ENCODE results near the gene SRRM2.
A peak's percentile ranks its signal among the peaks of the same experiment; 100 is the strongest.

The SRRM2 gene

DNA sequence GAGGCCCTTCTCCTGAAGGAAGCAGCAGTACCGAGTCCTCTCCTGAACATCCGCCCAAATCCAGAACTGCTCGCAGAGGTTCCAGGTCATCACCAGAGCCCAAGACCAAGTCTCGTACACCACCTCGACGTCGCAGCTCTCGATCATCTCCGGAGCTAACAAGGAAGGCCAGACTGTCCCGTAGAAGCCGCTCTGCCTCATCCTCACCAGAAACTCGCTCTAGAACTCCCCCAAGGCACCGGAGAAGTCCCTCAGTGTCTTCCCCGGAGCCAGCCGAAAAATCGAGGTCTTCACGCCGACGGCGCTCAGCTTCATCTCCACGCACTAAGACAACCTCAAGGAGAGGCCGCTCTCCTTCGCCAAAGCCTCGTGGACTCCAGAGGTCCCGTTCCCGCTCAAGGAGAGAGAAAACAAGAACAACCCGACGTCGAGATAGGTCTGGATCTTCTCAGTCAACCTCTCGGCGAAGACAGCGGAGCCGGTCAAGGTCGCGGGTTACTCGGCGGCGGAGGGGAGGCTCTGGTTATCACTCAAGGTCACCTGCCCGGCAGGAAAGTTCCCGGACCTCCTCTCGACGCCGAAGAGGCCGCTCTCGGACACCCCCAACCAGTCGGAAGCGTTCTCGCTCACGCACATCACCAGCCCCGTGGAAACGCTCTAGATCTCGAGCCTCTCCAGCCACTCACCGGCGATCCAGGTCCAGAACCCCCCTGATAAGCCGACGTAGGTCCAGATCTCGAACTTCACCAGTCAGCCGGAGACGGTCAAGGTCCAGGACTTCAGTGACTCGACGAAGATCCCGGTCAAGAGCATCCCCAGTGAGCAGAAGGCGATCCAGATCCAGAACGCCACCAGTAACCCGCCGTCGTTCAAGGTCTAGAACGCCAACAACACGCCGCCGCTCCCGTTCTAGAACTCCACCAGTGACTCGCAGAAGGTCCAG is 13.3 kb downstream of the SRRM2 start:
- DNase-seq: no peak

DNA sequence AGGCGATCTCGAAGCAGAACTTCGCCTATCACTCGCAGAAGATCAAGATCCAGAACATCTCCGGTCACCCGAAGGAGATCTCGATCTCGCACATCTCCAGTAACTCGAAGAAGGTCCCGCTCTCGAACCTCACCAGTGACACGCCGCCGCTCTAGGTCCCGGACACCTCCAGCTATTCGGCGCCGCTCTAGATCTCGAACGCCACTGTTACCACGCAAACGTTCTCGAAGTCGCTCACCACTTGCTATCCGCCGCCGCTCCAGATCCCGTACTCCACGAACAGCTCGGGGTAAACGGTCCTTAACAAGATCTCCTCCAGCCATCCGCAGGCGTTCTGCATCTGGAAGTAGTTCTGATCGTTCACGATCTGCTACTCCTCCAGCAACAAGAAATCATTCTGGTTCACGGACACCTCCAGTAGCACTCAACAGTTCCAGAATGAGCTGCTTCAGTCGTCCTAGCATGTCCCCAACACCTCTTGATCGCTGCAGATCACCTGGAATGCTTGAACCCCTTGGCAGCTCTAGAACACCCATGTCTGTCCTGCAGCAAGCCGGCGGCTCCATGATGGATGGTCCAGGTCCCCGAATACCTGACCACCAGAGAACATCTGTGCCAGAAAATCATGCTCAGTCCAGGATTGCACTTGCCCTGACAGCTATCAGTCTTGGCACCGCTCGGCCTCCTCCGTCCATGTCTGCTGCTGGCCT is 14.1 kb downstream of the SRRM2 start:
- DNase-seq: no peak

DNA sequence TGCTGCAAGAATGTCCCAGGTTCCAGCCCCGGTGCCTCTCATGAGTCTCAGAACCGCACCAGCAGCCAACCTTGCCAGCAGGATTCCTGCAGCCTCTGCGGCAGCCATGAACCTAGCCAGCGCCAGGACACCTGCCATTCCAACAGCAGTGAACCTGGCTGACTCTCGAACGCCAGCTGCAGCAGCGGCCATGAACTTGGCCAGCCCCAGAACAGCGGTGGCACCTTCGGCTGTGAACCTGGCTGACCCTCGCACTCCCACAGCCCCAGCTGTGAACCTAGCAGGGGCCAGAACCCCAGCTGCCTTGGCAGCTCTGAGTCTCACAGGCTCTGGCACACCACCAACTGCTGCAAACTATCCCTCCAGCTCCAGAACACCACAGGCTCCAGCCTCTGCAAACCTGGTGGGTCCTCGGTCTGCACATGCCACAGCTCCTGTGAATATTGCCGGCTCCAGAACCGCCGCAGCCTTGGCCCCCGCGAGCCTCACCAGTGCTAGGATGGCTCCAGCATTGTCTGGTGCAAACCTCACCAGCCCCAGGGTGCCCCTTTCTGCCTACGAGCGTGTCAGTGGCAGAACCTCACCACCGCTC is 14.8 kb downstream of the SRRM2 start:
- DNase-seq: no peak

DNA sequence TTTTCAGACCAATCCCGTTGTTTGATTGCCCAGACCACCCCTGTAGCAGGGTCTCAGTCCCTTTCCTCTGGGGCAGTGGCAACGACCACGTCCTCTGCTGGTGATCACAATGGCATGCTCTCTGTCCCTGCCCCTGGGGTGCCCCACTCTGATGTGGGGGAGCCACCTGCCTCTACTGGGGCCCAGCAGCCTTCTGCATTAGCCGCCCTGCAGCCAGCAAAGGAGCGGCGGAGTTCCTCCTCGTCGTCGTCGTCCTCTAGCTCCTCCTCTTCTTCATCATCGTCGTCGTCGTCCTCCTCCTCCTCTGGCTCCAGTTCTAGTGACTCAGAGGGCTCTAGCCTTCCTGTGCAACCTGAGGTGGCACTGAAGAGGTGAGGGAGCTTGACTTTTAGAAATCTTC is 15.5 kb downstream of the SRRM2 start:
- DNase-seq: no peak

DNA sequence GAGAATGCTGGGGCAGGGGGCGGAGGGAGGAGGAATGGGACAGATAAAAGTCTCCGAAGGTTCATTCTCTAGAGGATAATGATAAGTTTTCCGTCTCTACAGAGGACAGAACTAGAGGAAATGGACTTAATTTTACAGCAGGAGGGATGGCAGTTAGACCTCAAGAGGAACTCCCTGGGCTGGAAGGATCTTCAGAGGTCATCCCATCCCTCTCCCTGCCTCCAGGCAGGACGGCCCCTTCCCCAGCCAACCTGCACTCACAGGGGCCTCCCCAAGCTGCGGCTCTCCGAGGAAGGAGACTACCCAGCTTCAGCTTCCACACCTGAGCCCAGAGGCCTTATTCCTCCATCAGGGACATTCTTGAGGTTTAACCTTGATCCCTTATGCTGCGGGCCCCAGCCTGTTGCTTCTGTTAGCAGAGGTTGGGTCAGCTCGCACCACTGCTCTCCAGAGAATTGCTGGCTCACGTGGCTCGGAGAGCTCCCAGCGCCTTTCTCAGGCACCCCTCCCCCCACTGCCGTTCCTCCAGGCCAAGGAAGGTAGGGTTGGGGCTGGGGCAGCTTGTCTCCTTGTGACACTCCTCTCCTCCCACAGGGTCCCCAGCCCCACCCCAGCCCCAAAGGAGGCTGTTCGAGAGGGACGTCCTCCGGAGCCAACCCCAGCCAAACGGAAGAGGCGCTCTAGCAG is 16.1 kb downstream of the SRRM2 start:
- DNase-seq: no peak

DNA sequence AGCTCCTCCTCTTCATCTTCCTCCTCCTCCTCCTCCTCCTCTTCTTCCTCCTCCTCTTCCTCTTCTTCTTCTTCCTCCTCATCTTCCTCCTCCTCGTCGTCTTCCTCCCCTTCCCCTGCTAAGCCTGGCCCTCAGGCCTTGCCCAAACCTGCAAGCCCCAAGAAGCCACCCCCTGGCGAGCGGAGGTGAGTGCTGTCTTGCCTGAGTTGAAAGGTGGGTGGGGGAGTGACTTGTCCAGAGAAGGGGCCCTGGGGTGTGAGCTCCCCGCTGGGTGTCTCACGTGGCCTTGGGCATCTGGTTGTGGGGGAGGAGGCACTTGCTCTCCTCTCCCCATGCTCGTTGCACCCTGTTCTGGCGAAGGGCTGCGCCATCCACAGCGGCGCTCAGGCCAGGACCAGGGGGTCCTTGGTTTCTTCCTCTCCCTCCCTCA is 16.7 kb downstream of the SRRM2 start:
- DNase-seq: no peak

DNA sequence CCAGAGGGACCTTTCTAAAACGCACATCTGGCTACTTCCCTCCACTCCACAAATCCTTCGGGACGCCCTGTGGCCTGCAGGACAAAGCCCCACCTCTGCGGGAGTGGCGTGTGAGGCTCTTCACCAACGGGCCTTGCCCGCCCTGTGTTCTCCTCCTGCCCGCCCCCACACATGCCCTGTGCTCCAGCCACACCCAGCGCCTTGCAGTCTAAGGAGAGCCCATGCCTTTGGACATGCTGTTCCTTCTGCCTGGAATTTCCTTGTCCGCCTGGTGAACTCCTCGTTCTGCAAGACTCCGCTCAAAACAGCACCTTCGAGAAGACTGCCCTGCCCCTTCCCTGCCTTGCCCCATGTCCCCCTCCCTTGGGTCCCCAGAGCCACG is 17.2 kb downstream of the SRRM2 start:
- no peak for DNase-seq

DNA sequence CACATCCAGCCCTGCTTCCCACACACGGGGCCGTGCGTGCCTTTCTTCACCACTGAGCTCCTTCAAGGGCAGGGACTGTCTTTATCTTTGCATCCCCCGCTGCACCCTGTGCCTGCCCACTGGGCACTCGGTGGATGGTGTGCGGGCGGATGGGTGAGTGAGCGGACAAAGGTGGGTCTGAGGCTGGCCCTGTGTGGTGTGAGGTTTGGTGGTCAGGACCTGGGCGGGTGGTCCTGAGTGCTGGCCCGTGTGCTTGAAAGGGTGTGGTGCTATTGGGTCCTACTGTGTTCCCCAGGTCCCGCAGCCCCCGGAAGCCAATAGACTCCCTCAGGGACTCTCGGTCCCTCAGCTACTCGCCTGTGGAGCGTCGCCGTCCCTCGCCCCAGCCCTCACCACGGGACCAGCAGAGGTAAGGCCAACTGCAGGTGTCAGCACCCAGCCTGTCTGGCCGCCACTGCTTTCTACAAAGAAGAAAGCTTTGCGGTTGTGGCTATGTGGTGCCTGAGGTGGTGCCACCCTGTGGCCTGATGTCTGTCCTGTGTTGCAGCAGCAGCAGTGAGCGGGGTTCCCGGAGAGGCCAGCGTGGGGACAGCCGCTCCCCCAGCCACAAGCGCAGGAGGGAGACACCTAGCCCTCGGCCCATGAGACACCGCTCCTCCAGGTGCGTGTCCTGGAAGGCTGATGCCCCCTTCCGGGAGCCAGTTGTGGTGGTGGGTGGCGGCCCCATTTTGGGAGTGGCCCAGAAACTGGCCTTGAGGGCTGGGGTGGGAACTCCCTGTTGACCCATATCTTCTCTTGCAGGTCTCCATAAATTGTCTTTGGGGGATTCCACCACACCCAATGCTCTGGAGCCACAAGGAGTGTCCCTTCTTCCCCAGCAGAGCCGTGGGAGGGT is 17.9 kb downstream of the SRRM2 start:
- DNase-seq: no peak

DNA sequence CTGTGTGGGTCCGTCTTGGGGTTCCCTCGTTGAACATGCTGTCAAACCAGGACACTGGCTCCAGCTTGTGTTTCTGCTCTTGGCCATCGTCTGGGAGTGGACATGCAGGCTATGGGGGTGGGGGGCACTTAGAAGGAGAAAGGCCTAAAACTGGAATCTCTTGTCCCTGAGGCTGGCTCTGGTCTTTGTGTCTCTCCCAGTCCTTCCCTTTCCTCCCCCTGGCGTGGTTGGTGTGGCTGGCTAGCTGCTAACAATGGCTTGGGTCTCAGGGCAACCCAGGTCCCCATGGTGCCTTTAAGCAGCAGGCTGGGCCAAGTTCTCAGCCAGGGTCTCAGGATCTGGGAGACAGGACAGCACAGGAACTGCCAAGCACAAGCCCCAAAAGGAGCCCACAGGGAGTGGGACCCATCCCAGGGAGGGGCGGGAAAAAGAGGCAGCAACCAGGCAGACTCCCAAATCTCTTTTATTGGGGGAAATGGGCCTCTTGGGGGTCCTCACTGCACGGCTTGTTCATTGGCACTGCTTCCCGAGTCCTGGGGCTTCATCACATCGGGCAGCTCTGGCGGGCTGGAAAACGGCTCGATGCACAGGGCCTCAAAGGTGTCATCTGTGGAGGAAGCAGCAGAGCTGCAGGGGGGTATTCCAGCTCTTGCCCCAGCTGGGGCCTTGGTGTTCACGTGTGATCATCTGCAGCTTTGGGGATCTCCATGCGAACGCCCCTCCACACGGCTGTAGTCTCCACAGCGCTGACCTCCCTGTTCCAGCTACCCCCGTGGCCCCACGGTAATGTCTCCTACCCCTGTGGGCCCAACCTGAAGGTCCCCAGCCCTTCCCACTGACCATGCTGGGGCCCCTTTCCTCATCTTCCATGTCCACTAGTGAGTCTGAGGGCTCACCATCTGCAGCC is 19.3 kb downstream of the SRRM2 start:
- no peak for DNase-seq

DNA sequence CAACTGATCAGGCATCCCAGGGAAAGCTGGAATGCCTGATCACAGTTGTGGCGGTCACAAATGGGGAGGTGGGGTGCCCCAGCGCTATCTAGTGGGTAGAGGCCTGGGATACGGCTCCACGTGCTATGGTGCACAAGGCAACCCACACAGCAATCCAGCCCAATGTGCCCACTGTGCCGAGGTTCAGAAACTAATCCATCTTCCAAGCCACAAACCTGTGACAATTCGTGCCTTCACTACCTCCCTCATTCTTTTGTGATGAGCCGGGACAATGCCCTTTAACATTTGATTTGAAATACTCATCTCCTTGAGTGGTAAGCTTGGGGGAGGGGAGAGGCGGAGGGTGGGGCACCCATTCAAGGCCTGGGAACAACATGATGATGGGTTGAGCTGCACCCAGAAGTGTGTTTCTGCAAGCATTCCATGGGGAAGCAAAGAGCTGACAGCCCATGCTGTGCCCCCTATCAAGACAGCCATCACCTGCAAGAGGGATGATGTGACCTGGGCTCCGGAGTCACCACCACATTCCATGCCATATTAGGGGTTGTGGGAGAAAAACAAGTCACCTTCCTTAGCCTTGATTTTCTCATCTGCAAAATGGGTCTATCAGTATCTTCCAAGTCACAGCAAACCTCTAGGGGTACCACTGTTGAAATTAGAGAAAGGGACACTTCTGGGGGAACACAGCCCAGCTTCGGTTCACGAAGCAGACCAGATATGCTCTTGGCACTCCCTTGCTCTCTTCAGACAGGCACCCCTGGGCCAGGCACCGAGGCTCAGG is 20.9 kb downstream of the SRRM2 start:
- DNase-seq: no peak

DNA sequence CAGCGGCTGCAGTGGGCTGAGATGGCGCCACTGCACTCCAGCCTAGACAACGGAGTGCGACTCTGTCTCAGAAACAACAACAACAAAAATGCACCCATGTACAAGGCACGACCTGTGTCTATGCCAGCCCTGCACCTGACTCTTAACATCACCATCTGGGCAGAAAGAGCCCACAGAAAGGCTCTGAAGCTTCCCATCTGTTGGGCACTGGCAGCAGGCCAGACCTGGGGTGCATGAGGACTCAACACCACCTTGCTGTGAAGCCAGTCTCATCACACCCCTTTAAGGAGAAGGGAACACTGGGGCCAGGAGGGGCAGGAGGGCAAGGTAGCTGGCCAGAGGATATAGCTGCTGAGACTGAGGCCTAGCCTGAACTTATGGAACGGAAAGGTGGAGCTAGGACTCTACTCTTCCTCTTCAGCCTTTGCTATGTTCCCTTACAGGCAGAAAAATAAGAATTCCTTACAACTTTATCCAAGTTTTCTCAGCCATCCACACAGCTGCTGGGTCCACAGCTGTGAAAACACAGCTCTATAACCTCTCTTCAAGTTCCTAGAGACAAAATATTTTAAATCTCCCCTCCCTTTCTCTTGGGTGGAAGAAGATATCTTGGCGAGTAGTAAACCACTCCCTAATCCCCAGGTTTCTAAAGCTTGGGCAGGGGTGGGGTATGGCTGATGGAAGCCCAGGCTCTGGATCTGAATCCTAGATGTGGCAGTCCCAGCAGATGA is 21.9 kb downstream of the SRRM2 start:
- no peak for DNase-seq

DNA sequence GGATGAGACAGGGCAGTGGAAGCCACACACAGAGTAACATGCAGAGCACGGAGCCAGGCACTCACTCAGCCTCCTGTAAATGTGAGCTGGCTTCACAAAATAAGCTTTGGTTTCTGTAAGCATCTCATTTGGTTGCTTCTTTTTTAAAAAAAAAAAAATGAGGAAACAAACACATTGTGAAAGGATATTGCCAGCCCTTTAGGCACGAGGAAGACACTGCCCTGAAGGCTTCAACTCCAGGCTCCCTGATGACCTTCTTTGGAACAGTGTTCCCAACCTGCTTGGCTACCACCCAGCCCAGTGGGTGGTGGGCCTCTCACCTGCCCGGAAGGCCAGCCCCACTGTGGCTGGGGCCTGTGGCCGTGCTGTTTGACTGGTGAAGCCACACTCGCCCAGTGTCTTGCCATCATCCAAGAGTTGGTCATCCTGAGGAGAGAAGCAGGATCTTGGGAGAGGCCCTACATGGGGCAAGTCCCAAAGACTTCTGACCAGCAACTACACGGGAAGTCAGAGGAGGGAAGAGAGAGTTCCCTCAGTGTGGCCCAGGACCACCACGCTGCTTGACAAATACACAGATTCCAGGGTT is 22.8 kb downstream of the SRRM2 start:
- DNase-seq: no peak

DNA sequence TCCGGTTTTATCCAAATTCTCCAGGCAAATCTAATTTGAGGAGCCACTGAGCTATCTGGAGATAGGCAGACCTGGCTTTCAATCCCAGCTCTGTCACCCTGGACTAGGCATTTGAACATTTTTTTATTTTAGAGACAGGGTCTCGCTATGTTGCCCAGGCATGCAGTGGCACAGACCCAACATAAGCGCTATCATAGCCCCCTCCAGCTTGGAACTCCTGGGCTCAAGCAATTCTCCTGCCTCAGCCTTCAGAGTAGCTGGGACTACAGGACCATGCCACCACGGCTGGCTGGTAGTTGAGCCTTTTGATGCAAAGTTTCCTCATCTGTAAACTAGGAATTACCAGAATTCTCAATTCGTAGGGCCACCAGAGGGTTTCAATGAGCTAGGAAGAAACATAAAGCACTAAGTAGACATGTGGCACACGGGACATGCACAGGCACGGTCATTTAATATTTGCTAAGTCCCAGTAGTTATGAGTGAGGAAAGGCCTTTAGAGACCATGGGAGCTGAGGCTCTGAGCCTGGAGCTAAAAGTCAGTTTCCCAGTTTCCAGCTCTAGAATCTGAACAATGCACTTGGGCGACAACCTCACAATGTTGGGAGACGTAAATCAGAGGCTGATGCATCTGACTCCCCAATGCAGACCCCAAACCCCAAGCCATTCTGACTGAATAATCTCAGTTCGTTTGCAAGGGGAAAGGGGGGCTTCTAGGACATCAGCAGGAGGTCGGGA is 23.5 kb downstream of the SRRM2 start:
- no peak for DNase-seq

DNA sequence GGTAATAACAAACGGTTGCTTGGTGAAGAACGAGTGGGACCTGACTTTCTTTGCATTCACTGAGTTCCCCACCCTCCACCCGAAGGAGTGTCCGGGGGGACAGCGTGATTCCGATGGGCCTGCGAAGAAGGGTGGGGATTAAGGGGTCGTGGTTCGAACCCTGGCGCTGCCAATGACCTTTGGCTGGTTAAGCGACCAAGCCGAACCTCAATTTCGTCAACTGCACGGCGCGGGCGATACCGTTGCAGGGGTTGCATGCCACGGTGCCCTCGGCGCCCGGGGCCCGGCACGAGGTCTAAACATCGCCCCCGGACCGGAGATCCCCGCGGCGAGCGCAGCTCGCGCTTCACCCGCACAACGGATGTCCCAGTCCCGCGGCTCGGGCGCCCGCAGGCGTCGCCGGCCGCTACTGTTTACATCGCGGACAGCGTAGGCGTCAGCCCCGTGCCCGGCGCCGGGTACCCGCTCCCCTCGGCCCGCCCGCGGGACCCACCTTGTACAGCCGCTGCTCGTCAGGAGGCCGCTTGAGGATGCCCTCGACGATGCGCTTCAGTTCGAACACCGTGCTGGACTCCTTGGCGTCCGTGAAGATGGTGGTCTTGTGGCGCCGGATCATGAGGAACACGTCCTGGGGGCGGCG is 24.2 kb downstream of the SRRM2 start:
- no peak for DNase-seq

DNA sequence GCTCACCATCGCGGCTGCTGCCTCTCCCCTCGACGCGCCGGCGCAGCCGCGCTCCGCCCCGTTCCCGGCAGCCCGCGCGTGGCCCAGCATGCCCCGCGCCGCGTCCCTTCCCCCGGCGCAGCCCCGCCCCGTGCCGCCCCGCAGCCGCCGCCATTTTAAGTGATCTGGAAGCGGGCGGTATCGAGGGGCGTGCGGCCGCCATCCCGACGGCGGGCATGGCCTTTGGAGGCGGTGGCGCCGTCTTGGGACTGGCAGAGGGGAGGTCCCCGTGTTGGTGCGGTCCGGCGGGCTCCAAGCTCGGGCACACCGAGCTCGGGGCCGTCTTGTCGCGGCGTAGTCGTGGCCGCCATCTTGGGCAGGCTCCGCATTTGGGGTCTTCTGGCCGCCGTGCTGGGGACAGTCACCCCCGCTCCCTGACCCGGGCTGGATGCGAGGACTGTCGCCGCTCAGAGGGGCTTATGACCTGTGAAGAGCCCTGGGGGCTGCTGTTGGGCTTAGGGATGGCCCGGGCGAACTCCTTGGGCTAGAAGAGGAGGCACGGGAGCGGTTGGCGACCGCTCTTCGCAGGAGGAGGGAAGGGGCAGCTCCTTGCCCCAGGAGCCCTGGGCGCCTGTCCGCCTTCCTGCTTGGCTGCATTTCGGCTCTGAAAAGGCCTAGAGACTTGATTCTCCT is 24.9 kb downstream of the SRRM2 start, which contains the start of gene ELOB:
TSS of gene ELOB (minus strand) at position 50 of the 672 bp plus-strand sequence. CDS start at position 9, 41 bp downstream.
- DNase-seq: peak; percentile 85

DNA sequence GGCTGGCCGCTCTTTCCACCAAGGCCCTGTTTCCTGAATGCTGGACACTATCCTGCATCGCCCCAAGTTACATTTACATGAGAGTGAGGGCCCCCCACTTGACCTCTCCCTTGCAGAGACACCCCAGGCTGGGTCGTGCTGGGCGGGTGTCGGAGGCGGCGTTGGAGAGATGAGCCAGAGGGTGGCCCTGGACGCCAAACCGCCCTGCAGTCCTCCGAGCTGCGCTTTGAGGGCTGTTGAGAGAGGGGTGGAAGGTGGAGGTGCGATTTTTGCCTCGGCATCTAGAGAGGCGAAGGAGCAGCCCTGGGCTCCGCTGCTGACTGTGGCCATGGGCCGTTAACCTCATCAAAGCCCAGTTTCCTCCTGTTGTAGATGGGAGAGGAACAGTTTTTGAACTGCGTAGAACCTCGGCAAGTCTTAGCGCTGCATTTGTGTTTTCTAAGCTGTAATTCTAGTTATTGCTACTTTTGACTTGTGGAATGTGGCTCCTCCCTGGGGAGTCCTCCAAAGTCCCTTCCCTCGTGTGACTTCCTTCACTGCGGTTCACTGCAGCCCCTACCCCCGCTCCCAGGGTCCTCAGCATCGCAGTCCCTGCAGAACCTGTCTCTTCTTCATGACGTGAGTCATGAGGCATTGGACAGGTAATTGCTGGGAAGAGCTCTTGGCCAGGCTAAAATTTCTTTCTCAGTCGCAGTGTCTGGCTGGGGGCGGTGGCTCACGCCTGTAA is 25.6 kb downstream of the SRRM2 start:
- DNase-seq: peak; percentile 39

DNA sequence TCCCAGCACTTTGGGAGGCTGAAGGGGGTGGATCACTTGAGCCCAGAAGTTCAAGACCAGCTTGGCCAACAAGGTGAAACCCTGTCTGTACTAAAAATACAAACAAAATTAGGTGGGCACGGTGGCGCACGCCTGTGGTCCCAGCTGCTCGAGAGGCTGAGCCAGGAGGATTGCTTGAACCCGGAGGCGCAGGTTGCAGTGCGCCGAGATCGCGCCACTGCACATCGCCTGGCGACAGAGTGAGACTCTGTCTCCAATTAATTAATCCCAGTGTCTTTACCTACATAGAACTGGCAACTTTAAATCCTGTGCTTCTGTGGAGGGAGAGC is 26.2 kb downstream of the SRRM2 start:
- DNase-seq: no peak

Data from activated effector memory CD4-positive, alpha-beta T cell treated with Interleukin-2 at 50 U/mL for 16 hours (primary cell).